ENCODE data around the gene PARD3B. TPM values are rescaled to one million over a fixed set of nuclear protein-coding genes. Genes with fewer than 3 reads are reported as not detected.

Gene PARD3B
- total RNA-seq, 1 donor from 2014 or later: 23.8 TPM

GRCh38 chr2:204900487-204900886 is 355.2 kb downstream of the PARD3B start:
- no peaks in the 10 kb centered on the region for H3K36me3 ChIP-seq
- ATAC-seq: no peak
- no peak overlapping the region for H3K27ac ChIP-seq
- no peaks in the 10 kb centered on the region for H3K4me1 ChIP-seq
- intact Hi-C loops (cut with DNase I): no loop called here
- no peak for TF ChIP-seq CTCF (IDR thresholded peaks at IDR 0.05)
- no peaks in the 10 kb centered on the region for H3K9me3 ChIP-seq
- no peaks in the 10 kb centered on the region for H3K27me3 ChIP-seq (ENCODE audit: low read depth)
- no peak for DNase-seq
- no peak overlapping the region for H3K4me3 ChIP-seq

- Histone ChIP-seq H3K27me3 (ENCODE audit: low read depth) (no peaks in the 10 kb centered on the region), H3K36me3 (no peaks in the 10 kb centered on the region), H3K27ac (no peak overlapping the region), H3K9me3 (no peaks in the 10 kb centered on the region), H3K4me1 (no peaks in the 10 kb centered on the region), H3K4me3 (no peak overlapping the region)
- ATAC-seq (peak in 1 of 2 donors; percentile 30), DNase-seq (no peak)
- intact Hi-C loops (cut with DNase I): no loop called here
- TF ChIP-seq CTCF (IDR thresholded peaks at IDR 0.05): no peak
Observed at GRCh38 chr2:204900910-204901309, 355.6 kb downstream of the PARD3B start.

GRCh38 chr2:204901591-204901990 is 356.3 kb downstream of the PARD3B start:
- no peaks in the 10 kb centered on the region for H3K36me3 ChIP-seq
- ATAC-seq (no peak), DNase-seq (no peak)
- no peaks in the 10 kb centered on the region for H3K9me3 ChIP-seq
- no peak overlapping the region for H3K4me3 ChIP-seq
- H3K27ac ChIP-seq: no peak overlapping the region
- H3K27me3 ChIP-seq (ENCODE audit: low read depth): no peaks in the 10 kb centered on the region
- H3K4me1 ChIP-seq: no peaks in the 10 kb centered on the region
- no peak for TF ChIP-seq CTCF (IDR thresholded peaks at IDR 0.05)
- intact Hi-C loops (cut with DNase I): no loop called here

- no peaks in the 10 kb centered on the region for H3K9me3 ChIP-seq
- no peaks in the 10 kb centered on the region for H3K4me1 ChIP-seq
- H3K27me3 ChIP-seq (ENCODE audit: low read depth): no peaks in the 10 kb centered on the region
- H3K4me3 ChIP-seq: no peak overlapping the region
- intact Hi-C loops (cut with DNase I): no loop called here
- H3K36me3 ChIP-seq: no peaks in the 10 kb centered on the region
- H3K27ac ChIP-seq: no peak overlapping the region
- no peak for TF ChIP-seq CTCF (IDR thresholded peaks at IDR 0.05)
- DNase-seq: no peak
- ATAC-seq: no peak
Observed at GRCh38 chr2:204909791-204910190, 364.5 kb downstream of the PARD3B start.

GRCh38 chr2:204913312-204913711 is 368.0 kb downstream of the PARD3B start:
- intact Hi-C loops (cut with DNase I): no loop called here
- no peaks in the 10 kb centered on the region for H3K9me3 ChIP-seq
- TF ChIP-seq CTCF (IDR thresholded peaks at IDR 0.05): no peak
- H3K36me3 ChIP-seq: no peaks in the 10 kb centered on the region
- H3K4me1 ChIP-seq: no peaks in the 10 kb centered on the region
- DNase-seq (no peak), ATAC-seq (no peak)
- H3K27me3 ChIP-seq (ENCODE audit: low read depth): no peaks in the 10 kb centered on the region
- H3K27ac ChIP-seq: no peak overlapping the region
- no peak overlapping the region for H3K4me3 ChIP-seq

Measured in lower lobe of right lung (tissue), 2 donors.